Keratinocyte (primary cell): Measurements from ENCODE around the gene METTL22. TPM values are rescaled to one million over a fixed set of nuclear protein-coding genes. Genes with fewer than 3 reads are reported as not detected.

Source experiments
- DNase-seq: peaks from one replicate; pipeline ENCODE4 v3.0.0-alpha.2; 2011; ENCODE audit warnings: low read depth, missing footprints, low spot score
- FAIRE-seq: peaks from 2 replicates; lab custom pipeline; 2011; peaks lifted over from hg19 to GRCh38; lab: Jason Lieb, UNC
- H2AFZ ChIP-seq: 2 replicates; pipeline ENCODE4 v1.6.0; 2012; ENCODE audit warnings: low read length, control low read depth, inconsistent platforms; ENCODE audit not compliant: control insufficient read depth
- H3K27ac ChIP-seq: 2 replicates; pipeline ENCODE4 v1.5.1; 2011; ENCODE audit warnings: low read length; ENCODE audit not compliant: control insufficient read depth, insufficient read depth
- H3K27me3 ChIP-seq: 3 replicates; pipeline ENCODE4 v1.6.0; 2011; ENCODE audit warnings: low read length; ENCODE audit not compliant: control insufficient read depth, insufficient read depth; ENCODE audit errors: extremely low read depth
- H3K36me3 ChIP-seq, 2 experiments: 2 replicates in 1 of 2; 3 replicates in 1 of 2; pipeline ENCODE4 v1.5.1; 2011; ENCODE audit warnings: low read length in 2 of 2, mild to moderate bottlenecking in 1 of 2; ENCODE audit not compliant: control insufficient read depth in 2 of 2, insufficient read depth in 2 of 2; ENCODE audit errors: extremely low read depth in 1 of 2
- H3K4me1 ChIP-seq: 3 replicates; pipeline ENCODE4 v1.5.1; 2011; ENCODE audit warnings: low read length; ENCODE audit not compliant: control insufficient read depth, insufficient read depth; ENCODE audit errors: extremely low read depth
- H3K4me2 ChIP-seq: 3 replicates; pipeline ENCODE4 v1.6.0; 2011; ENCODE audit warnings: low read depth, low read length; ENCODE audit not compliant: control insufficient read depth, insufficient read depth; ENCODE audit errors: extremely low read depth
- H3K4me3 ChIP-seq, 3 experiments: fragments of 200-600 bp in 1 of 3; sonication (generic) in 1 of 3; 2 replicates in 2 of 3; 3 replicates in 1 of 3; pipeline ENCODE4 v1.5.1; 2011 to 2016; ENCODE audit warnings: low read length in 3 of 3, mild to moderate bottlenecking in 3 of 3, control low read depth in 2 of 3, inconsistent platforms in 1 of 3, low read depth in 1 of 3, mixed read lengths in 1 of 3, mixed run types in 1 of 3, moderate library complexity in 1 of 3; ENCODE audit not compliant: control insufficient read depth in 2 of 3, insufficient read depth in 2 of 3; ENCODE audit errors: extremely low read depth in 1 of 3
- H3K79me2 ChIP-seq: 2 replicates; pipeline ENCODE4 v1.6.0; 2012; ENCODE audit warnings: low read length; ENCODE audit not compliant: control insufficient read depth, insufficient read depth
- H3K9ac ChIP-seq: 3 replicates; pipeline ENCODE4 v1.6.0; 2011; ENCODE audit warnings: low read length; ENCODE audit not compliant: control insufficient read depth, insufficient read depth; ENCODE audit errors: extremely low read depth
- H3K9me1 ChIP-seq: 3 replicates; pipeline ENCODE4 v1.6.0; 2011; ENCODE audit warnings: low read length; ENCODE audit not compliant: control insufficient read depth, insufficient read depth; ENCODE audit errors: extremely low read depth
- H3K9me3 ChIP-seq: 2 replicates; pipeline ENCODE4 v1.5.1; 2012; ENCODE audit warnings: low read depth, low read length; ENCODE audit not compliant: control insufficient read depth
- H4K20me1 ChIP-seq: 3 replicates; pipeline ENCODE4 v1.6.0; 2011; ENCODE audit warnings: low read length; ENCODE audit not compliant: control insufficient read depth, insufficient read depth; ENCODE audit errors: extremely low read depth
- CTCF ChIP-seq, 3 experiments: IDR thresholded peaks in 1 of 3; conservative IDR thresholded peaks in 1 of 3; optimal IDR thresholded peaks in 1 of 3; 2 replicates in 2 of 3; 3 replicates in 1 of 3; pipeline versions ENCODE3 to v1.5.1; 2011; ENCODE audit warnings: low read length in 3 of 3, mild to moderate bottlenecking in 3 of 3, moderate library complexity in 2 of 3, control low read depth in 1 of 3, inconsistent platforms in 1 of 3; ENCODE audit not compliant: insufficient read depth in 2 of 3; ENCODE audit errors: extremely low read depth in 1 of 3
- EZH2 ChIP-seq: IDR thresholded peaks from one replicate; pipeline ENCODE4 v1.6.1; 2012; ENCODE audit warnings: inconsistent platforms, mild to moderate bottlenecking, low read length, moderate library complexity
- dilution Hi-C: fragments of 300-500 bp; cut with MboI; formaldehyde crosslinking; loops from one replicate; pipeline ENCODE4 v1.7.0; 2020; ENCODE audit warnings: low sequenced_read_pairs; ENCODE audit not compliant: extremely low pct_ligation_motif_present
- polyA plus RNA-seq, 5 experiments: library from polyadenylated mRNA; depleted of rRNA in 3 of 5; stranded (reverse) in 3 of 5; stranded (forward) in 1 of 5; unstranded in 1 of 5; fragments of >200 nt; gene quantifications; 1 replicate in 1 of 5; 2 replicates in 3 of 5; 3 replicates in 1 of 5; pipeline versions ENCODE4 v1.2.1 to v1.2.3, GENCODE V29; 2011 to 2012; ENCODE audit warnings: missing spikeins in 2 of 5, low read depth in 1 of 5, low replicate concordance in 1 of 5

METTL22 gene
- polyA plus RNA-seq, 1 donor (not counting 4 experiments of a cell fraction or from before 2014, with no cell fraction given) = 31.1 TPM

DNA sequence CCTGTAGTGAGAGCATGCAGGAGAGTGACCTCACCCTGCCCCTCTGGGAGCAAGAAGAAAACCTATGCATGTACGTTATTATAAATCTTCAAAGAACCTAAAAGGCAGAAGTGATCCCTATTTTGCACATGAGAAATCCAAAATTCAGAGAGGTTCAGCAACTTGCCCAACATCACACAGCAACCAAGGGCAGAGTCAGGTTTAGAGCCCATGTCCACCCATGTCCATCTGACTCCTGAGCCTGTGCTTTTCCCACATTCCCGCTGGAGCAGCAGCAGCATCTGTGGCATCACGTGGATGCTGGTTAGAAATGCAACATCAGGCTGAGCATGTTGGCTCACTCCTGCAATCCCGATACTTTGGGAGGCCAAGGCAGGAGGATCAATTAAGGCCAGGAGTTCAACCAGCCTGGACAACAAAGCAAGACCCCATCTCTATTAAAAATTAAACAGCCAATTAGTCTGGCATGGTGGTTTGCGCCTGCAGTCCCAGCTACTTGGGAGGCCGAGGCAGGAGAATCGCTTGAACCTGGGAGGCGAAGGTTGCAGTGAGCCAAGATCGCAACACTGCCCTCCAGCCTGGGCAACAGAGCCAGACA lies 26.3 kb downstream of the METTL22 start:
- H2AFZ ChIP-seq = no peak overlapping the region
- no peaks in the 10 kb centered on the region for H3K27me3 ChIP-seq
- H3K4me1 ChIP-seq = peaks cover 14% of the 10 kb centered on the region
- no peak for FAIRE-seq
- no peak for DNase-seq
- TF ChIP-seq CTCF (optimal IDR thresholded peaks at IDR 0.05 in 1 of 3, IDR thresholded peaks at IDR 0.05 in 1 of 3, conservative IDR thresholded peaks at IDR 0.05 in 1 of 3; ENCODE audit: extremely low read depth in 1 of 3, insufficient read depth in 2 of 3, low read length in 3 of 3) (no peak), EZH2 (no peak)
- H3K79me2 ChIP-seq = no peaks in the 10 kb centered on the region
- no peaks in the 10 kb centered on the region for H4K20me1 ChIP-seq
- H3K9ac ChIP-seq = no peak overlapping the region
- H3K36me3 ChIP-seq = peaks cover 24 to 28% of the 10 kb centered on the region in 2 experiments
- H3K4me2 ChIP-seq = no peak overlapping the region
- H3K9me3 ChIP-seq = no peaks in the 10 kb centered on the region
- H3K9me1 ChIP-seq = no peaks in the 10 kb centered on the region
- no peak overlapping the region for H3K27ac ChIP-seq
- H3K4me3 ChIP-seq = no peak overlapping the region
- dilution Hi-C loops = no loop called here

GRCh38 chr16:8648877-8649276 lies 27.4 kb downstream of the METTL22 start:
- TF ChIP-seq EZH2 (no peak), CTCF (optimal IDR thresholded peaks at IDR 0.05 in 1 of 3, IDR thresholded peaks at IDR 0.05 in 1 of 3, conservative IDR thresholded peaks at IDR 0.05 in 1 of 3; ENCODE audit: extremely low read depth in 1 of 3, insufficient read depth in 2 of 3, low read length in 3 of 3) (no peak)
- no peaks in the 10 kb centered on the region for H3K79me2 ChIP-seq
- H3K27ac ChIP-seq = no peak overlapping the region
- H3K4me3 ChIP-seq = no peak overlapping the region
- H3K27me3 ChIP-seq = no peaks in the 10 kb centered on the region
- H3K4me2 ChIP-seq = no peak overlapping the region
- FAIRE-seq = no peak
- H3K9me3 ChIP-seq = no peaks in the 10 kb centered on the region
- H3K36me3 ChIP-seq = peaks cover 24 to 28% of the 10 kb centered on the region in 2 experiments
- no peak overlapping the region for H2AFZ ChIP-seq
- DNase-seq = no peak
- H4K20me1 ChIP-seq = no peaks in the 10 kb centered on the region
- H3K9ac ChIP-seq = no peak overlapping the region
- peaks cover 14% of the 10 kb centered on the region for H3K4me1 ChIP-seq
- no peaks in the 10 kb centered on the region for H3K9me1 ChIP-seq
- dilution Hi-C loops = no loop called here
